OCI-LY7 (cell line): Measurements from ENCODE around the gene PIK3CB. TPM values are rescaled to one million over a fixed set of nuclear protein-coding genes. Genes with fewer than 3 reads are reported as not detected.

Source experiments
- BruUV-seq: library from RNA; stranded (reverse); fragments of 400-500 nt; replicated peaks from 2 replicates; lab custom pipeline; 2021; lab: Mats Ljungman, UMichigan
- CTCF ChIA-PET: fragments of 300-600 bp; sonication (Branson Sonifier 250); formaldehyde crosslinking; loops from one replicate; lab custom pipeline; 2022; ENCODE audit warnings: antibody characterized with exemption; ENCODE audit not compliant: unreplicated experiment; lab: Charles Lee
- POLR2A ChIA-PET: fragments of 300-600 bp; sonication (Branson Sonifier 250); formaldehyde crosslinking; loops from one replicate; lab custom pipeline; 2022; ENCODE audit warnings: antibody characterized with exemption; lab: Charles Lee
- DNase-seq: peaks from one replicate; pipeline ENCODE4 v3.0.0-alpha.2; 2015; ENCODE audit warnings: low spot score
- H2AFZ ChIP-seq: fragments of 200-600 bp; sonication (generic), shearing (Covaris generic); 2 replicates; pipeline ENCODE4 v1.6.1; 2014; ENCODE audit warnings: mild to moderate bottlenecking, antibody characterized with exemption, low read length, moderate library complexity
- H3K27ac ChIP-seq: fragments of 200-600 bp; sonication (generic); 2 replicates; pipeline ENCODE4 v1.5.1; 2014; ENCODE audit warnings: mixed run types, low read depth, mild to moderate bottlenecking, moderate library complexity, low read length, inconsistent platforms; ENCODE audit not compliant: poor library complexity, severe bottlenecking
- H3K36me3 ChIP-seq: fragments of 200-600 bp; sonication (generic); 2 replicates; pipeline ENCODE4 v1.6.1; 2014; ENCODE audit warnings: mild to moderate bottlenecking, antibody characterized with exemption, low read length, moderate library complexity, mixed read lengths; ENCODE audit not compliant: insufficient read depth
- H3K4me1 ChIP-seq: fragments of 200-600 bp; sonication (generic); 2 replicates; pipeline ENCODE4 v1.5.1; 2014; ENCODE audit warnings: mild to moderate bottlenecking, low read length; ENCODE audit not compliant: insufficient read depth, poor library complexity, severe bottlenecking
- H3K4me2 ChIP-seq: fragments of 200-600 bp; sonication (generic); 2 replicates; pipeline ENCODE4 v1.6.1; 2014; ENCODE audit warnings: mild to moderate bottlenecking, low read length
- H3K4me3 ChIP-seq: fragments of 200-600 bp; sonication (generic); 2 replicates; pipeline ENCODE4 v1.5.1; 2014; ENCODE audit warnings: mild to moderate bottlenecking, low read depth, low read length; ENCODE audit not compliant: poor library complexity, severe bottlenecking
- H3K79me2 ChIP-seq: fragments of 200-600 bp; sonication (generic); 2 replicates; pipeline ENCODE4 v1.6.1; 2016; ENCODE audit warnings: low read depth, mild to moderate bottlenecking, low read length, moderate library complexity, mixed read lengths; ENCODE audit not compliant: insufficient read depth
- H3K9me2 ChIP-seq: fragments of 200-600 bp; sonication (generic); 2 replicates; pipeline ENCODE4 v1.6.1; 2016; ENCODE audit warnings: mild to moderate bottlenecking, low read length, mixed read lengths; ENCODE audit not compliant: insufficient read depth
- H3K9me3 ChIP-seq: fragments of 200-600 bp; sonication (generic); 2 replicates; pipeline ENCODE4 v1.6.1; 2014; ENCODE audit warnings: mild to moderate bottlenecking, mixed run types, low read length, mixed read lengths
- H4K20me1 ChIP-seq: fragments of 200-600 bp; sonication (generic); 2 replicates; pipeline ENCODE4 v1.6.1; 2014; ENCODE audit warnings: mild to moderate bottlenecking, antibody characterized with exemption, low read length, moderate library complexity, mixed read lengths; ENCODE audit not compliant: insufficient read depth
- CTCF ChIP-seq: fragments of 200-600 bp; sonication (generic); conservative IDR thresholded peaks from 2 replicates; pipeline ENCODE4 v1.5.1; 2014; ENCODE audit warnings: mild to moderate bottlenecking, antibody characterized with exemption, low read length, moderate library complexity, mixed read lengths
- EZH2phosphoT487 ChIP-seq: fragments of 200-600 bp; sonication (generic); IDR thresholded peaks from 2 replicates; pipeline ENCODE4 v1.6.1; 2018; ENCODE audit warnings: low read depth, borderline replicate concordance, mild to moderate bottlenecking, mixed run types, antibody characterized with exemption, low read length, moderate library complexity, mixed read lengths
- intact Hi-C: fragments of 100-400 bp; cut with micrococcal nuclease; formaldehyde crosslinking; loops from one replicate; pipeline ENCODE4 v1.10.0; 2022; ENCODE audit not compliant: unreplicated experiment
- total RNA-seq, 2 experiments: library from RNA; depleted of rRNA in 1 of 2; stranded (reverse); fragments of >200 nt in 1 of 2; shearing (Covaris generic) in 1 of 2; gene quantifications; 2 replicates each; pipeline ENCODE4 v1.2.3, GENCODE V29; 2014 to 2022

PIK3CB gene
- total RNA-seq, 2 experiments from 2014 or later = 8.2 to 23.6 TPM

- Histone ChIP-seq H3K36me3 (no peaks in the 10 kb centered on the region), H3K79me2 (no peaks in the 10 kb centered on the region), H3K4me3 (no peak overlapping the region), H2AFZ (no peak overlapping the region), H3K4me2 (no peak overlapping the region), H3K9me3 (no peaks in the 10 kb centered on the region), H4K20me1 (no peaks in the 10 kb centered on the region), H3K9me2 (no peaks in the 10 kb centered on the region), H3K4me1 (no peaks in the 10 kb centered on the region), H3K27ac (no peak overlapping the region)
- TF ChIP-seq EZH2phosphoT487 (no peak), CTCF (no peak)
- intact Hi-C loops = no loop called here
- ChIA-PET POLR2A (interaction anchor here (0.6 kb wide), 1 partner anchor 124 kb away, joined by 4 read pairs; no protein-coding TSS in a partner anchor), CTCF (no interaction called here)
- no TSS peak for BruUV-seq
- no peak for DNase-seq
These were observed 110.3 kb downstream of the PIK3CB start for GRCh38 chr3:138724443-138724842.

- no peaks in the 10 kb centered on the region for H3K9me3 ChIP-seq
These were observed 115.9 kb downstream of the PIK3CB start for GRCh38 chr3:138718849-138719248.

More at GRCh38 chr3:138718849-138719248, 115.9 kb downstream of the PIK3CB start:
- intact Hi-C loops = no loop called here
- H3K4me3 ChIP-seq = no peak overlapping the region
- H4K20me1 ChIP-seq = no peaks in the 10 kb centered on the region
- no peak for TF ChIP-seq CTCF
- TF ChIP-seq EZH2phosphoT487 = no peak
- H3K4me2 ChIP-seq = no peak overlapping the region
- no peak for DNase-seq
- no peak overlapping the region for H2AFZ ChIP-seq
- no peaks in the 10 kb centered on the region for H3K9me2 ChIP-seq
- H3K79me2 ChIP-seq = no peaks in the 10 kb centered on the region
- H3K27ac ChIP-seq = no peak overlapping the region
- no peaks in the 10 kb centered on the region for H3K36me3 ChIP-seq
- no peaks in the 10 kb centered on the region for H3K4me1 ChIP-seq
- CTCF ChIA-PET = no interaction called here
- POLR2A ChIA-PET = no interaction called here
- no TSS peak for BruUV-seq
